Lung (tissue), 12 donors: ENCODE measurements around the gene ZBTB38. TPM values are rescaled to one million over a fixed set of nuclear protein-coding genes. Genes with fewer than 3 reads are reported as not detected.

ENCODE experiments used
- ATAC-seq: fragments of 200-7000 bp; cut with Tn5 transposase; one replicate; pipeline ENCODE4 v1.9.1; 2020; ENCODE audit warnings: moderate number of reproducible peaks; ENCODE audit not compliant: insufficient read depth, low FRiP score
- DNase-seq, 3 donors: peaks; one replicate each; pipeline ENCODE4 v3.0.0-alpha.2; 2013 to 2017
- H3K27ac ChIP-seq, 2 donors: one replicate each; pipeline ENCODE4 v1.5.1; 2013; ENCODE audit warnings: mild to moderate bottlenecking in 2 of 2, moderate library complexity in 2 of 2, control low read depth in 1 of 2, inconsistent platforms in 1 of 2, low read depth in 1 of 2, low read length in 1 of 2
- H3K27me3 ChIP-seq, 3 donors: one replicate each; pipeline ENCODE4 v1.5.1; 2013; ENCODE audit warnings: low read length in 2 of 3; ENCODE audit not compliant: control insufficient read depth in 3 of 3, insufficient read depth in 3 of 3
- H3K36me3 ChIP-seq, 4 donors: one replicate each; pipeline ENCODE4 v1.5.1; 2013; ENCODE audit warnings: low read length in 4 of 4, mild to moderate bottlenecking in 1 of 4, moderate library complexity in 1 of 4; ENCODE audit not compliant: control insufficient read depth in 4 of 4, insufficient read depth in 4 of 4
- H3K4me1 ChIP-seq, 5 donors: one replicate each; pipeline ENCODE4 v1.5.1; 2013; ENCODE audit warnings: low read length in 5 of 5, mild to moderate bottlenecking in 2 of 5, moderate library complexity in 1 of 5; ENCODE audit not compliant: control insufficient read depth in 5 of 5, insufficient read depth in 5 of 5
- H3K4me3 ChIP-seq: one replicate; pipeline ENCODE4 v1.5.1; 2013; ENCODE audit warnings: mild to moderate bottlenecking, control low read depth, moderate library complexity
- H3K9ac ChIP-seq, 2 donors: one replicate each; pipeline ENCODE4 v1.5.1; 2013; ENCODE audit warnings: low read length in 2 of 2, control low read depth in 1 of 2; ENCODE audit not compliant: insufficient read depth in 1 of 2
- H3K9me3 ChIP-seq, 4 donors: one replicate each; pipeline ENCODE4 v1.5.1; 2013; ENCODE audit warnings: low read length in 3 of 4, mild to moderate bottlenecking in 1 of 4, moderate library complexity in 1 of 4; ENCODE audit not compliant: control insufficient read depth in 4 of 4, insufficient read depth in 3 of 4
- CTCF ChIP-seq: IDR thresholded peaks from 2 replicates; pipeline ENCODE4 v1.5.1; 2012; ENCODE audit warnings: mild to moderate bottlenecking; ENCODE audit errors: control extremely low read depth, extremely low read depth
- WGBS, 2 donors: extraction: QIAGEN DNeasy Blood & Tissue Kit; methylation state at CpG; one replicate each; pipeline ENCODE4 v1.1.7; 2013; 5-methylcytosine and 5-hydroxymethylcytosine counted together
- polyA plus RNA-seq, 2 donors: library from polyadenylated mRNA; stranded (reverse); fragments of 200-250 nt; gene quantifications; one replicate each; pipeline ENCODE4 v1.2.1, GENCODE V29; 2013
- total RNA-seq, 2 donors: library from RNA; depleted of rRNA in 1 of 2; stranded (reverse); fragments of >200 nt in 1 of 2; gene quantifications; one replicate each; pipeline ENCODE4 v1.2.1, GENCODE V29; 2014 to 2021
- donor health status: control.
- donor health status: control.
- donor health status: Bipolar disorder and iron deficiency.
- donor health status: healthy.
- donor health status: DM: yes; HTN: yes; CAD: no.

The ZBTB38 gene
- total and polyA plus RNA-seq, 4 donors, result 9.3 to 111 (median 53.5) TPM

- 58 to 71% methylated on average over 4 of the region's 4 CpGs for WGBS, 2 donors
- Histone ChIP-seq H3K9me3 (no peaks in the 10 kb centered on the region), H3K4me1 (peaks cover 0 to 4% (median 0%) of the 10 kb centered on the region in 5 donors), H3K9ac (no peak overlapping the region), H3K36me3 (no peaks in the 10 kb centered on the region), H3K27ac (no peak overlapping the region), H3K27me3 (no peaks in the 10 kb centered on the region), H3K4me3 (no peak overlapping the region)
- ATAC-seq, result no peak
- no peak for DNase-seq
- TF ChIP-seq CTCF, result no peak
Measured at GRCh38 chr3:141323936-141324704, 44.2 kb upstream of the ZBTB38 start.

GRCh38 chr3:141326123-141326522, 42.2 kb upstream of the ZBTB38 start:
- Histone ChIP-seq H3K4me1 (peaks cover 0 to 4% (median 0%) of the 10 kb centered on the region in 5 donors), H3K9me3 (no peaks in the 10 kb centered on the region), H3K27ac (no peak overlapping the region), H3K27me3 (no peaks in the 10 kb centered on the region), H3K36me3 (no peaks in the 10 kb centered on the region), H3K9ac (no peak overlapping the region), H3K4me3 (no peak overlapping the region)
- DNase-seq, result peak in 1 of 3 donors; percentile 24
- TF ChIP-seq CTCF, result no peak
- ATAC-seq, result no peak

- no peak for TF ChIP-seq CTCF
- H3K4me3 ChIP-seq, result no peak overlapping the region
- no peak for ATAC-seq
Measured at GRCh38 chr3:141326626-141327025, 41.7 kb upstream of the ZBTB38 start.

More at GRCh38 chr3:141326626-141327025, 41.7 kb upstream of the ZBTB38 start:
- WGBS, 2 donors, result 71 to 74% methylated on average over 3 of the region's 3 CpGs
- H3K4me1 ChIP-seq, result peaks cover 0 to 4% (median 0%) of the 10 kb centered on the region in 5 donors
- no peak for DNase-seq
- no peaks in the 10 kb centered on the region for H3K27me3 ChIP-seq
- H3K9me3 ChIP-seq, result no peaks in the 10 kb centered on the region
- no peak overlapping the region for H3K27ac ChIP-seq
- H3K36me3 ChIP-seq, result no peaks in the 10 kb centered on the region
- no peak overlapping the region for H3K9ac ChIP-seq
